Measurements from ENCODE around the gene SIK3. TPM values are rescaled to one million over a fixed set of nuclear protein-coding genes. Genes with fewer than 3 reads are reported as not detected.

Gene SIK3
- total and polyA plus RNA-seq, 2 donors (not counting 3 experiments of a cell fraction or from before 2014, with no cell fraction given): 10.3 to 21.3 TPM

- intact Hi-C loops (cut with micrococcal nuclease) (no loop called here), dilution Hi-C loops (cut with MboI; ENCODE audit: extremely low pct_ligation_motif_present, low sequenced_read_pairs) (no loop called here)
- H3K27me3 ChIP-seq (ENCODE audit: control insufficient read depth in 2 of 2, insufficient read depth in 2 of 2, low read length in 2 of 2): no peaks in the 10 kb centered on the region
- ChIA-PET CTCF (interaction anchor here (3.6 to 3.7 kb wide), 2 partner anchors 14 to 32 kb away, joined by 22 to 30 read pairs; partner anchors contain the start of genes APOA1 and APOA5), POLR2A (no interaction called here)
- H4K20me1 ChIP-seq (replicated peaks; ENCODE audit: control insufficient read depth, extremely low read depth, insufficient read depth, low read length): no peaks in the 10 kb centered on the region
- no peaks in the 10 kb centered on the region for H3K4me1 ChIP-seq (ENCODE audit: control insufficient read depth, extremely low read depth, insufficient read depth, low read length)
- no peak overlapping the region for H3K4me2 ChIP-seq (ENCODE audit: insufficient read depth, low read length)
- H3K9me1 ChIP-seq (replicated peaks; ENCODE audit: control insufficient read depth, extremely low read depth, insufficient read depth, low read length): no peaks in the 10 kb centered on the region
- DNase-seq (ENCODE audit: low read depth, low spot score) (no peak), FAIRE-seq (no peak)
- H3K9me3 ChIP-seq (replicated peaks; ENCODE audit: control insufficient read depth, insufficient read depth, low read length): no peaks in the 10 kb centered on the region
- H2AFZ ChIP-seq (ENCODE audit: low read depth, low read length): no peak overlapping the region
- no peak overlapping the region for H3K27ac ChIP-seq (ENCODE audit: insufficient read depth, low read depth, low read length)
- BruUV-seq (replicated peaks): no TSS peak
- no peaks in the 10 kb centered on the region for H3K36me3 ChIP-seq (ENCODE audit: control insufficient read depth in 2 of 2, extremely low read depth in 1 of 2, insufficient read depth in 2 of 2, low read length in 2 of 2)
- no peak overlapping the region for H3K4me3 ChIP-seq (replicated peaks in 1 of 3; ENCODE audit: insufficient read depth in 1 of 3, low read depth in 1 of 3, low read length in 3 of 3)
- H3K9ac ChIP-seq (replicated peaks; ENCODE audit: extremely low read depth, insufficient read depth, low read length): no peak overlapping the region
- TF ChIP-seq, protein P1, sequence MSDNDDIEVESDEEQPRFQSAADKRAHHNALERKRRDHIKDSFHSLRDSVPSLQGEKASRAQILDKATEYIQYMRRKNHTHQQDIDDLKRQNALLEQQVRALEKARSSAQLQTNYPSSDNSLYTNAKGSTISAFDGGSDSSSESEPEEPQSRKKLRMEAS (IDR thresholded peaks at IDR 0.05; ENCODE audit: insufficient read depth, insufficient read length): no peak
- no peak for TF ChIP-seq FOS (IDR thresholded peaks at IDR 0.05; ENCODE audit: borderline replicate concordance, insufficient read depth, low read length)
- no peak for TF ChIP-seq GATA2 (IDR thresholded peaks at IDR 0.05; ENCODE audit: insufficient read depth, insufficient read length, low read depth, low read length)
- TF ChIP-seq POLR2AphosphoS5 (IDR thresholded peaks at IDR 0.05; ENCODE audit: insufficient read depth, low read depth, low read length): no peak
- TF ChIP-seq POLR2A (IDR thresholded peaks at IDR 0.05; ENCODE audit: low read depth, low read length): no peak
- TF ChIP-seq EZH2 (IDR thresholded peaks at IDR 0.05; ENCODE audit: borderline replicate concordance, low read depth, low read length, severe bottlenecking): no peak
- TF ChIP-seq MYC (IDR thresholded peaks at IDR 0.05; ENCODE audit: low read depth, low read length): no peak
- TF ChIP-seq, protein P2, sequence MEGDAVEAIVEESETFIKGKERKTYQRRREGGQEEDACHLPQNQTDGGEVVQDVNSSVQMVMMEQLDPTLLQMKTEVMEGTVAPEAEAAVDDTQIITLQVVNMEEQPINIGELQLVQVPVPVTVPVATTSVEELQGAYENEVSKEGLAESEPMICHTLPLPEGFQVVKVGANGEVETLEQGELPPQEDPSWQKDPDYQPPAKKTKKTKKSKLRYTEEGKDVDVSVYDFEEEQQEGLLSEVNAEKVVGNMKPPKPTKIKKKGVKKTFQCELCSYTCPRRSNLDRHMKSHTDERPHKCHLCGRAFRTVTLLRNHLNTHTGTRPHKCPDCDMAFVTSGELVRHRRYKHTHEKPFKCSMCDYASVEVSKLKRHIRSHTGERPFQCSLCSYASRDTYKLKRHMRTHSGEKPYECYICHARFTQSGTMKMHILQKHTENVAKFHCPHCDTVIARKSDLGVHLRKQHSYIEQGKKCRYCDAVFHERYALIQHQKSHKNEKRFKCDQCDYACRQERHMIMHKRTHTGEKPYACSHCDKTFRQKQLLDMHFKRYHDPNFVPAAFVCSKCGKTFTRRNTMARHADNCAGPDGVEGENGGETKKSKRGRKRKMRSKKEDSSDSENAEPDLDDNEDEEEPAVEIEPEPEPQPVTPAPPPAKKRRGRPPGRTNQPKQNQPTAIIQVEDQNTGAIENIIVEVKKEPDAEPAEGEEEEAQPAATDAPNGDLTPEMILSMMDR (IDR thresholded peaks at IDR 0.05; ENCODE audit: extremely low read depth in 1 of 2, insufficient read depth in 1 of 2, low read depth in 1 of 2, low read length in 2 of 2): no peak
- TF ChIP-seq JUN (IDR thresholded peaks at IDR 0.05; ENCODE audit: borderline replicate concordance, insufficient read depth, insufficient read length, low read depth): no peak
- H3K79me2 ChIP-seq (ENCODE audit: control insufficient read depth, insufficient read depth, low read length): no peaks in the 10 kb centered on the region
Measured at GRCh38 chr11:116822575-116822974, 275.7 kb downstream of the SIK3 start.

Data from endothelial cell of umbilical vein (primary cell).